Cardiac muscle cell (in vitro differentiated cells and primary cell): Measurements from ENCODE around the gene RO60. TPM values are rescaled to one million over a fixed set of nuclear protein-coding genes. Genes with fewer than 3 reads are reported as not detected.

Experiments used
- DNase-seq, 2 donors: peaks; one replicate each; pipeline versions ENCODE4 v3.0.0 to v3.0.0-alpha.2; 2010 to 2017; ENCODE audit warnings: low read depth in 1 of 2, low spot score in 1 of 2
- H3K27ac ChIP-seq: fragments of 200-600 bp; sonication (generic); 2 replicates; pipeline ENCODE4 v1.5.1; 2016
- H3K27me3 ChIP-seq: fragments of 200-600 bp; sonication (generic); 2 replicates; pipeline ENCODE4 v1.6.0; 2016; ENCODE audit warnings: control low read depth
- H3K36me3 ChIP-seq: fragments of 200-600 bp; sonication (generic); 2 replicates; pipeline ENCODE4 v1.5.1; 2016; ENCODE audit warnings: control low read depth
- H3K4me1 ChIP-seq: fragments of 200-600 bp; sonication (generic); 2 replicates; pipeline ENCODE4 v1.8.1; 2017; ENCODE audit warnings: low read depth, mild to moderate bottlenecking, mixed run types
- H3K4me3 ChIP-seq: fragments of 200-600 bp; sonication (generic); 2 replicates; pipeline ENCODE4 v1.5.1; 2016; ENCODE audit warnings: mild to moderate bottlenecking
- H3K9me3 ChIP-seq: fragments of 200-600 bp; sonication (generic); 2 replicates; pipeline ENCODE4 v1.5.1; 2017; ENCODE audit warnings: low read depth, mild to moderate bottlenecking, control low read depth
- polyA plus RNA-seq: library from polyadenylated mRNA; unstranded; fragments of >200 nt; fragmentation: Nextera tagmentation; extraction: Ambion mirVana; gene quantifications from 2 replicates; pipeline ENCODE4 v1.2.1, GENCODE V29; 2016
- total RNA-seq: library from RNA; depleted of rRNA; stranded (reverse); fragments of >200 nt; gene quantifications from 2 replicates; pipeline ENCODE4 v1.2.3, GENCODE V29; 2016
- TF ChIP-seq, protein P1 (sequence below): IDR thresholded peaks from 2 replicates; pipeline ENCODE4 v1.5.1; 2012; ENCODE audit warnings: low read depth, mild to moderate bottlenecking, low read length

Gene RO60
- total and polyA plus RNA-seq, 2 experiments from 2014 or later = 106 to 139 TPM

DNA sequence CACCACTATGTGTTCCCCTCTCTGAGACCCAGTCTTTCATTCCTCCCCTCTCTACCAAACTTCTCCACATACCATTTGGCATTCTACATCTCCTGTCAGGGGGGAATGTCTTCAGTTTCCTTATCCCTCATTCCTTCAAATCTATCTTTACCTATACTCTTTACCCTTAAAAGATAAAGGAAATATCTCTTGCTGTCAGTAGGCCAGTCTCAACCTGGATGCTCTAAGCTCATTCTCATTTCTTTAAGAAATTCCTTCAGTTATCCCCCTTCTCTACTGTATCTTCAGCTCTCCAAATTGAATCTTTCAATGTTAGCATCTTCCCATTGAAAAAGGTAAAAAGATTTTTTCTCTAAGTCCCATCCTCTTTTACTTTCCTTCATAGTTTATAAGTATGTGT lies 6.5 kb downstream of the RO60 start:
- H3K4me3 ChIP-seq = no peak overlapping the region
- DNase-seq = no peak
- no peak overlapping the region for H3K27ac ChIP-seq
- TF ChIP-seq, protein P1, sequence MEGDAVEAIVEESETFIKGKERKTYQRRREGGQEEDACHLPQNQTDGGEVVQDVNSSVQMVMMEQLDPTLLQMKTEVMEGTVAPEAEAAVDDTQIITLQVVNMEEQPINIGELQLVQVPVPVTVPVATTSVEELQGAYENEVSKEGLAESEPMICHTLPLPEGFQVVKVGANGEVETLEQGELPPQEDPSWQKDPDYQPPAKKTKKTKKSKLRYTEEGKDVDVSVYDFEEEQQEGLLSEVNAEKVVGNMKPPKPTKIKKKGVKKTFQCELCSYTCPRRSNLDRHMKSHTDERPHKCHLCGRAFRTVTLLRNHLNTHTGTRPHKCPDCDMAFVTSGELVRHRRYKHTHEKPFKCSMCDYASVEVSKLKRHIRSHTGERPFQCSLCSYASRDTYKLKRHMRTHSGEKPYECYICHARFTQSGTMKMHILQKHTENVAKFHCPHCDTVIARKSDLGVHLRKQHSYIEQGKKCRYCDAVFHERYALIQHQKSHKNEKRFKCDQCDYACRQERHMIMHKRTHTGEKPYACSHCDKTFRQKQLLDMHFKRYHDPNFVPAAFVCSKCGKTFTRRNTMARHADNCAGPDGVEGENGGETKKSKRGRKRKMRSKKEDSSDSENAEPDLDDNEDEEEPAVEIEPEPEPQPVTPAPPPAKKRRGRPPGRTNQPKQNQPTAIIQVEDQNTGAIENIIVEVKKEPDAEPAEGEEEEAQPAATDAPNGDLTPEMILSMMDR = no peak
- no peaks in the 10 kb centered on the region for H3K36me3 ChIP-seq
- H3K4me1 ChIP-seq = peaks cover 3% of the 10 kb centered on the region
- no peaks in the 10 kb centered on the region for H3K9me3 ChIP-seq
- no peaks in the 10 kb centered on the region for H3K27me3 ChIP-seq

GRCh38 chr1:193066606-193067005 lies 7.2 kb downstream of the RO60 start:
- TF ChIP-seq, protein P1 = no peak
- Histone ChIP-seq H3K27ac (no peak overlapping the region), H3K4me1 (peaks cover 3% of the 10 kb centered on the region), H3K36me3 (no peaks in the 10 kb centered on the region), H3K27me3 (no peaks in the 10 kb centered on the region), H3K4me3 (no peak overlapping the region), H3K9me3 (no peaks in the 10 kb centered on the region)
- no peak for DNase-seq

DNA sequence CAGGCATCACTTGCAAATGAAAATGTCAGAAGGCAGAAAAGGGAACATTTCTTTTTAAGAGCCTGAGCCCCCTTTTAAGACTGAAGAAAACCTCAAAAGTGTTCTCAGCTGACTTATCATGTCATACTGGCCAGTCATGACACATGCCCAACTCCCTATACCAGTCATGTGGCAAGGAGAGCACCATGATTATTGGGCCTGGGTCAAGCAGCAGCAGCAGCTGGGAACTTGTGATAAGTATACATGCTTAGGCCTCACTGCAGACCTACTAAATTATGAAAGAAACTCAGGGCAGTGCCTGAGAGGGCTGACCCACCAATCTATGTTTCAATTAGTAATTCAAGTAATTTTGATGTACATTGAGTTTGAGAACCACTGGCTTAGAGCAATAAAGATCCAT lies 8.6 kb downstream of the RO60 start:
- Histone ChIP-seq H3K4me1 (peaks cover 3% of the 10 kb centered on the region), H3K9me3 (no peaks in the 10 kb centered on the region), H3K27me3 (no peaks in the 10 kb centered on the region), H3K36me3 (no peaks in the 10 kb centered on the region), H3K27ac (no peak overlapping the region), H3K4me3 (no peak overlapping the region)
- DNase-seq = no peak
- TF ChIP-seq, protein P1 = no peak

DNA sequence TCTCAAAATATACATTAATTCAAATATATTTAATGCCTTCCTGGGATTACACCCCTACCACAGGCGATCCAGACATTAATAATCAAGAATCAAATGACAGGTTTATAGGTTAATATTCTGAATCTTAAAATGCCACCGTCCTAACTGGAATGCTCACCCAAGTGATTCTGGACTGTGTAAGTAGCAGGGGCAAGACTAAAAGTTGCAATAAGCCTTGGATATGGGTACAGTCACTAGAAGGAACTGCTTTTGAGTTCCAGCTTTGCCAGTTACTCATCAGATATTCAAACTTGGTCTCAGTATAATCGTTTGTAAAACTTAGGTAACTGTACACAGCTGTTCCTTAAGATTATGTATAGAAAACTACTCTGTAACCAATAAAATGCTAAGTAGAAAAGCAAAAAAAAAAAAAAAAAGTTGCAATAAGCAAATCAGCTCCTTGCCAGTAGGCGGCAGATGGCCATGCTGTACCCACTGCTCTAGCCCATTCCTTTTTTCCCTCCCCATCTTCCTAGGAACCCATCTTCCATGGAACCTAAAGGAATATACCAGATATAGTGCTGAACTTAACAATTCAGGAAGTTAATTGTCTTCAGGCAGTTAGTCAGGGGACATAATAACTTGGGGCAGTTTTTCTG lies 10.5 kb downstream of the RO60 start:
- no peaks in the 10 kb centered on the region for H3K36me3 ChIP-seq
- no peak overlapping the region for H3K4me3 ChIP-seq
- peaks cover 3% of the 10 kb centered on the region for H3K4me1 ChIP-seq
- TF ChIP-seq, protein P1 = peak; percentile 30
- no peaks in the 10 kb centered on the region for H3K27me3 ChIP-seq
- peak in 1 of 2 donors; percentile 18 for DNase-seq
- no peak overlapping the region for H3K27ac ChIP-seq
- H3K9me3 ChIP-seq = no peaks in the 10 kb centered on the region

DNA sequence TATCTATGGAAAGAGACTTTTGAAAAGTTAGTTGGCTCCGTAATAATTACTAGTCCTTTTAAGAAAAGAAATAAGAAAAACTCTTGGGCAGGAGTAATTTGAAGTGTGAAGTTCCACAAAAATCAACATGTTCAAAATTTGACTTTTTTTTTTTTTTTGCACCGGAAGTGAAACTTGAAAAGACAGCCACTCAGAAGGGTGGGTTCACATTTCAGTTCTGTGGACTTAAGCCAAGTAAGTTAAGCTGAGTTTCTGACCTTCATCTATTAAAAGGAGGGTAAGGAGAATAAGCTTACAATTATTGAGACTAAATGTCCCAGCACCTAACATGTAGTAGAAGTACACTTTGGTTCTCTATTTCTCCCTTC lies 11.0 kb downstream of the RO60 start:
- no peaks in the 10 kb centered on the region for H3K9me3 ChIP-seq
- DNase-seq = no peak
- H3K27ac ChIP-seq = no peak overlapping the region
- no peak overlapping the region for H3K4me3 ChIP-seq
- H3K27me3 ChIP-seq = no peaks in the 10 kb centered on the region
- H3K4me1 ChIP-seq = peaks cover 3% of the 10 kb centered on the region
- H3K36me3 ChIP-seq = no peaks in the 10 kb centered on the region
- TF ChIP-seq, protein P1 = no peak
